GM04504 (cell line): ENCODE data around the gene AGFG1.

Source experiments
- DNase-seq: peaks from one replicate; pipeline ENCODE4 v3.0.0-alpha.2; 2012; ENCODE audit warnings: low read depth

AGFG1 gene

GRCh38 chr2:227471924-227472264 lies at the start of gene AGFG1:
Gene AGFG1, plus strand, starts transcription at chr2:227472156. Its CDS starts 266 bp downstream, at chr2:227472422.
- DNase-seq: no peak

GRCh38 chr2:227423656-227424499 lies 48.1 kb upstream of the AGFG1 start:
- no peak for DNase-seq

DNA sequence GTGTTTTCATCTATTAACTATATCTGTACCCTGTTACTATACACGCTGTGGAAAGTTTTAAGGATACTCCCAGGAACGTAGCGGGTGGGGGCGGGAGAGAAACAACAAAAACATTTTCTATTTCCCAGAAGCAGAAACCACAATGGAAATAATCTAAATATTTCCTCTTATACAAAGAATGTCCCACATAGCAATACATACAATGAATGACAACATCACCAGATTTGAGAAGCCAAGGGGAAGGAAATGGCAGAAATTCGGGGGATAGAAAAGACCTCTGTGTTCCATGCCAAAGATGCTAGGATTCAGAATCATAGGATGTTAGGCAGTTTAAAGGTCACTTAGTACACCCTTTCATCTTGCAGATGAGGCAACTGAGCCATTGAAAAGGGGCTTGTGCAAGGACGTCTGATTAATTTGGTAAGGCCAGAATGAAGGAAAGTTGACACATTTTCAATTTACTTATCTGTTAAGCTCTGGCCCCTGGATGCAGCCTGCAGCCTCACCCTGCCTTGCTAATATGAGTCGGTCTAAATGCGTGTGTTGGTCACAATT lies 43.1 kb upstream of the AGFG1 start:
- no peak for DNase-seq

DNA sequence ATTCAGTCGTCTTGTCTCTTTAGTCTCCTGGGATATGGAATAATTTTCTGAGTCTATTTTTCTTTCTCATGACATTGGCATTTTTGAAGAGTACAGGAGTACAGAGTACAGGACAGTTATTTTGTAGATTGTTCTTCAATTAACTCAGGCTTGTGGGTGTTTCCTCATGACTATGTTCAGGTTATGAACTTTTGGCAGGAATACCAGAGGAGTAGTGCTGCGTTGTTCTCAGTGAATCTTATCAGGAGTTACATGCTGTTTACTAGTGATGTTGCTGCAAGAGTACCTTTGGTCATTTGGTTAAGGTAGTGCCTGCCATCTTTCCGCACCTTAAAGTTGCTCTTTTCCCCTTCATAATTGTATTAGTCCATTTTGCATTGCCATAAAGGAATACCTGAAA lies 41.3 kb upstream of the AGFG1 start:
- DNase-seq: no peak

DNA sequence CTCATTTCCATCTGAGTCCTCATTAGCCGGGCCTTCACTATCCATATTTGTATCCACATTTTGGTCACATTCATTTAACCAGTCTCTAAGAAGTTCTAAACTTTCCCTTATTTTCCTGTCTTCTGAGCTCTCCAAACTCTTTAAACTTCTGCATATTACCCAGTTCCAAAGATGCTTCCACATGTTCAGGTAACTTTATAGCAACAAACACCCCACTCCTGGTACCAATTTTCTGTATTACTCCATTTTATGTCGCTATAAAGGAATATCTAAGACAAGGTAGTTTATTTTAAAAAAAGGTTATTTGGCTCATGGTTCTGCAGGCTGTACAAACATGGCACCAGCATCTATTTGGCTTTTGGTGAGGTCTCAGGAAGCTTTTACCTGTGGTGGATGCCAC lies 38.8 kb upstream of the AGFG1 start:
- no peak for DNase-seq

GRCh38 chr2:227436436-227437174 lies 35.4 kb upstream of the AGFG1 start:
- DNase-seq: no peak

DNA sequence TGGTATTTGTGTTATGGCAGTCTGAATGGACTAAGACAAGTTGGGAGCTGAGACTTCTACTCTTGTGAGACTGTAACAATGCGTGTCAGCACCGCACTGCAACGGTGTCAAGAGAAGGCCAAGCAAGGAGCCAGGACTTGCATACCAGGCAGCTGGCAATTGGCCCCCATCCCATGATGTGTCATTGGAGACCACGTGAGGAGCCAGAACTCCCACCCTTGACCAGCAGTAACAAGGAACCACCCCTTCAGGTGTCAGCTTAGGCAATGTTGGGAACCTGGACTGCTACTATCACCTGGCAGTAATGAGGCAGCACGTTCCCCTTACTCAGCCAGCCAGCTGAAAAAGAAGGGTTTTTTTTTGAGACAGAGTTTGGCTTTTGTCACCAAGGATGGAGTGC lies 32.7 kb upstream of the AGFG1 start:
- DNase-seq: no peak

GRCh38 chr2:227442639-227443038 lies 29.3 kb upstream of the AGFG1 start:
- no peak for DNase-seq

DNA sequence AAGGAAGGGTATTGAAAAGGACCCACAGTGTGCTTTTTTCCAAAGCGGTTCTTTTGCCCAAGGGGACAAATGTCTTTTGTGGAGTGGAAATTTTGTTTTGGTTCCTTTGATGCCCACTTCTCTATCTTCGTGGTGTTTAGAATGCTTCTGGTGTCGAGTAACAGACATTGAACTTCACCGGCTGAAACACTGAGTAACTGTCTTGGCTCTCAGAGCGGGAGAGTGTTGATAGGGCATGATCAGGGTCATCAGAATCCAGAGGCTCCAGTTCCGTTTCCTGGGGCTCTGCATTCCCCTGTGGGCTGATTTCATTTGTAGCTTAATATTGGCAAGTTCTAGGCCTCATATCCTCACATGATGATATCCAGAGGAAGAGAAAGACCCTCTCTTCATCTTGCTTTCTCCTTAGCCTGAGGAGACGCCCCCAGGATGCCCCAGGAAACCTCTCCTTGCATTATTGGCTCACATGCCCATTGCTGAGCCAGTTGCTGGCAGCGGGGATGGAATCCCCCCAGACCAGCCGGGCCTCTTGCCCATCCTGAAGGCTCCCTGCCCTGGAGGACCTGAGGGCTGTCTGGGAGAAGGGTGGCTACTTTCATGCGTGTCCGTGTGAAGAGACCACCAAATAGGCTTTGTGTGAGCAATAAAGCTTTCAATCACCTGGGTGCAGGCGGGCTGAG lies 27.9 kb upstream of the AGFG1 start:
- DNase-seq: no peak

DNA sequence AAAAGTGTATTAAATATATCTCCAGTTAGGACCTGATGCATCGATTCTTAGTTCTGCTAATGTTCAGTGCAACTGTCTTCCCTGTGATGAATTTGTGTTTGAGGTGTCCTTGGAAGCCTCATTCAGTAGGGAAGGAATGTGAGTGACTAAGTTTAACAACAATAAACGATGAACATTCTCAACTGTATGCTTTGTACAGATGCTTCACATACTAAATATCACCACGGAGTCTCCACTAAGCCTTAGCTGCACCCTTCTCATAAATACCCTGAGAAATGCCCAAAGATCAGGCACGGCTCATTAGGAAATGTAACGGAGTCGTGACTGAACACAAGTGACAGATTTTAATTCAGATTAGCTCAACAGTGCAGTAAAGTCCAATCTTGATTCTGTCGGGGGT lies 24.4 kb upstream of the AGFG1 start:
- no peak for DNase-seq

DNA sequence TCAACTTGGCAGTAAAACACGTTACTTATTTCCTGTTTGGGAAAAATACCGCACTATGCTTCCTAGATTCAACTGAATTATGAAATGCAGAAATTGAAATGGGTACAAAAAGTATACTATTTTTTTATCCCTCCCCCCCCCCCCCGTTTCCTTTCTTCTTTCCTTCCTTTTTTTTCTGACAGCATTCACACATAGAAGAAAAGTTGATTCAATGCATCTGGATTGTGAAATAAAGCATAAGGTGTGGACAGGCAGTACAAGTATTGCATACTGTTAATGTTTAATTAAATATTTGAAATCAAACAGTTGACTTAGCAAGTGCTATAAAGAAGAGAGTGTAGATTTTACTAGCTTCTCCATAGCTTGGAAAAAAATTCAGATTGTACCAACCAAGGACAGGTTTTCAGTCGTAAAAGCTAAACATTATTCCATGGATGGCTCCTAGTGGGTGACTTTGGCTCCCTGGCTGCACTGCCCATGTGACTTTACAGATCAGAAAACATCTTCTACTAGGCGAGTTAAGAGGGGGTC lies 21.6 kb upstream of the AGFG1 start:
- DNase-seq: no peak

DNA sequence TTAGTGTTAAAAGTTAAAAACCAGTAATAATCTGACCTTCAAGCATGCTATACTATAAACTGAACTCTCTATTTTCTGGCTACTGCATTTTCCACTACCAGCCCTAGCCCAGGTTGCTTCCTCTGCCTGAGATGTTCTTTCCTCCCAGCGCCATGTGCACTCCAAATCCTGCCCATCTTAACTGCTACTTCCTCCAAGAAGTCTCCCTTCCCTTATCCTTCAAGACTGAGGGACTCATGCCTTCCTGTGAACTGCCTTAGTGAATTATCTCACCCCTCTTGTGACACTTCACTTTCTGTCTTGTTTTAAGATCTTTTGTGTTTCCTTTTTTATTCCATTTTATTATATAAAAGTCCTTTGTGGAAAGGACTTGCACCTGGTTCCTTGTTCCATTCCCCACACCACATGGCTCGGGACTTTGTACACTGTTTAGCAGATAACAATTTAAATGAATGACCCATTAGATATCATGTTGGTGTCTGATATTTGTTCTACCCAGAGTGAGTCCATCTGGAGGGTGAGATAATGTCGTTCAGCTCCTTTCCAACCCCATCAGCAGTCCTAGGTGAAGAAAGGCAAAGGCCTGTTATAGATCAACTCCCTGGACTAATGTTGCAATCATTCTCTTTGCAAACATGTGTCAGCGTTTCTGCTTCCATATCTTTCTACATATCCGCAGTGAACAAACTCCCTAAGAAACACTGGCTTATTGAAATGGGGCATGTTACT lies 20.9 kb upstream of the AGFG1 start:
- no peak for DNase-seq

DNA sequence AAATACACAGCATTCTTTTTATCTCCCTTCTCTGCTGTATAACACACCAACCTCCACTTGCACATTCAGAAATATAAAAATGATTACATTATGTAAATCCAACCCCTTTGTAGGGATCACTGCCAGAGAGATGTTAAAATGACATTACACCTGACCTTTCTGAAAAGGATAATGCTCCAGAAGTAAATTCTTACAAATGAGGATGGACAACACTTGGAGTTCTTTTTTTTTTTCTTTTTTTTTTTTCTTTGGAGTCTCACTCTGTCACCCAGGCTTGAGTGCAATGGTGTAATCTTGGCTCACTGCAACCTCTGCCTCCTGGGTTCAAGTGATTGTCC lies 20.3 kb upstream of the AGFG1 start:
- no peak for DNase-seq

DNA sequence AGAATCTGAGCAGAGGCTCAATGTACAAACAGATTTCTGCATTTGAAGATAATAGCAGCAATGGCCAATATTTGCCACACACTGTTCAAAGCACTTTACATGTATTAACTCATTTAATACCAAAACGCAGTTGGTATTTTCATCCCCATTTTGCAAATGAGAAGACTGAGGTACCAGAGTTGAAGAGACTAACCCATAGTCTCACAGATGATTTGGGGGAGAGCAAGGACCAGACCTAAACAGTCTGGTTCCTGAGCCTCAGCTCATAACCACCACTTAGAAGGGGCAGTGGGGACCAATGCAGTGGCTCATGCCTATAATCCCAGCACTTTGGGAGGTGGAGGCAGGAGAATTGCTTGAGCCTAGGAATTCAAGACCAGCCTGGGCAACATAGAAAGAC lies 18.1 kb upstream of the AGFG1 start:
- no peak for DNase-seq

- DNase-seq: no peak
These were observed 17.6 kb upstream of the AGFG1 start for GRCh38 chr2:227454323-227454860.

GRCh38 chr2:227455200-227455599 lies 16.8 kb upstream of the AGFG1 start:
- DNase-seq: no peak

- DNase-seq: no peak
These were observed 15.9 kb upstream of the AGFG1 start for GRCh38 chr2:227456102-227456501.

- no peak for DNase-seq
These were observed 15.2 kb upstream of the AGFG1 start for GRCh38 chr2:227456772-227457171.

GRCh38 chr2:227460070-227460485 lies 11.9 kb upstream of the AGFG1 start:
- no peak for DNase-seq

DNA sequence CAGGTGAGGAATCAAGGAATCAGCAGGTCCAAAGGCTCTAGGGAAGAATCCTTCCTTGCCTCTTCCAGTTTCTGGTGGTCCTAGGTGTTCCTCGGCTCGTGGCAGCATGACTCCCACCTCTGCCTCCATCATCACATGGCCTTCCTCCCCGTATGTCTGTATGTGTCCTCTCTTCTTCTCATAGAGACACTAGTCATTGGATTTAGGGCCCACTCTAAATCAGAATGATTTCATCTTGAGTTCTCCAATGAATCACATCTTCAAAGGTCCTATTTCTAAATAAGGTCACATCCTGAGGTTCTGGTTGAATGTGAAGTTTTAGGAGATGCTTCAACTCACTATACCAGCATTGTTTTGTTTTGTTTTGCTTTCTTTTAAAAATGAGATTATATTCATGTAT lies 11.1 kb upstream of the AGFG1 start:
- no peak for DNase-seq

DNA sequence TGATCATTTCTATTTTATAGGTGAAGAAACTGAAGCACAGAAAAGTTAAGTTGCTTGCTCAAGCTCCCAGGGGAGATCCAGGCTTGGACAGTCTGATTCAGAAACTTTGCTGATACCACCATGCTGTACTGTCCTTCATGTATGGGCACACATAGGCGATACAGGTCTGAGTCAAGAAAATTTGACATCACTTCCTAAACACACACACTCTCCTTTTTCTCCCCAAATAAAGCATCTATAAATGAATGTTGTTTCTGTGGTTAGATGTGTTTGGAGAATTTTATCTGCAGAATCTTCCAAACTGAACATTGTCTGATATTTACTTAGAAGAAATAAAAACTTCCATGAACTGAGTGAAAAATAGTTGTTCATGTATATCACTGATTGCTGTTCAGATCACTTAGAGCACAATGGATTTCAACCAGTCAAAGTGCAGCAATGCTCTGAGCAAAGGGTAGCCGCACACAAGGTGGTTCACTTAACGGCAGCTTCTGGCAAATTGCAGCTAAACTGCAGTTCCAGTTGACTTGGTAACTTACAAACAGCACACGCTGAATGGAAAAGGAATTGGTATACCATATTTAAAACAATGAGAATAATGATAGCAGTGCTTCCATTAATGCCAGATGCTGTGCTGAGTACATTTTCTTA lies 10.0 kb upstream of the AGFG1 start:
- DNase-seq: no peak
